HepG2 (cell line): Measurements from ENCODE around the gene CDK11B.

Experiments
- NFE2L1 ChIP-seq: sonication (generic); formaldehyde crosslinking; IDR thresholded peaks from 2 replicates; pipeline ENCODE4 v1.4.0; 2020; ENCODE audit warnings: missing genetic modification reagents, mild to moderate bottlenecking, borderline replicate concordance
- SP5 ChIP-seq: IDR thresholded peaks from 2 replicates; pipeline ENCODE4 v1.6.1; 2016; ENCODE audit warnings: low read depth, borderline replicate concordance

DNA sequence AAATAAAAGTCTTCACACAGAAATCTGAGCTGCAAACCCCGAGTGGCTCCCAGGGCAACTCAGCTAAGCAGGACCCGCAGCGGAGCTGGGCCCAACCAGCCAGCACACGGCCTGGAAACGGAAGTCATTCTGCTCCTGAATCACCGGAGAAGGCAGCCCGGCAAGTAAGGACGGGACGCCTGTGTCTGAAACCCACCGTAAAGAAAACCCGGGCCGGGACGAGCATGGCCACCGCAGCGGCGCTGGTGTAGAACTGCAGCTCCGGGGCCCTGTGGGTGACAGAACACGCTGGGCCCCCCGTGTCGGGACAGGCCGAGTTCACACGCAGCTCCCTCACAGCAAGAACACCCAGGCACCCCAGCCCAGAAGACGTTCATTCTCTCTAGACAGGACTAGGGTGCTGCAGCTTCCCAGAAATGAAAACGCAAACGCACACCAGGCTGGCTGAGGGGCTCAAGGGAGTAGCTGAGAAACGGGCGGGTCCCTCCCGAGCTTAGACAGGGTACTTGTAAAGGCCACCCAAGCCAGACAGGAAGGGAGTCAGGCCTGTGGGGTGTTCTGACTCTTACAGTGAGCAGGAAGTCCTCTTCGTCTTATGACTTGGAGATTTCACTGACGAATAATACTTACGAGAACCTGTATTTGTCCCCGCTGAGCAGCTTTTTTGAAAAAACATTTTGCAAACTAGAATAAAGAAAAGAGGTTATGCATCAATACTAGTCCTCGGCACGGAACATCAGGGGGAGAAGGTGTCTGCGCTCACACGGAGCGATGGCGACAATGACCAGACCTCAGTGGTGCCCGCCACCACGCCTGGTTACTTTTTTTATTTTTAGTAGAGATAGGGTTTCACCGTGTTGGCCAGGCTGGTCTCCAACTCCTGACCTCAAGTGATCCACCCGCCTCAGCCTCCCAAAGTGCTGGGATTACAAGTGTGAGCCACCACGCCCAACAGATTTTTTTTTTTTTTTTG is 10.9 kb upstream of the CDK11B start:
- TF ChIP-seq SP5 (CRISPR knock-in tag) = no peak
- TF ChIP-seq NFE2L1 (CRISPR knock-in tag) = no peak
